ENCODE results near the gene PLXNA3.

The PLXNA3 gene

DNA sequence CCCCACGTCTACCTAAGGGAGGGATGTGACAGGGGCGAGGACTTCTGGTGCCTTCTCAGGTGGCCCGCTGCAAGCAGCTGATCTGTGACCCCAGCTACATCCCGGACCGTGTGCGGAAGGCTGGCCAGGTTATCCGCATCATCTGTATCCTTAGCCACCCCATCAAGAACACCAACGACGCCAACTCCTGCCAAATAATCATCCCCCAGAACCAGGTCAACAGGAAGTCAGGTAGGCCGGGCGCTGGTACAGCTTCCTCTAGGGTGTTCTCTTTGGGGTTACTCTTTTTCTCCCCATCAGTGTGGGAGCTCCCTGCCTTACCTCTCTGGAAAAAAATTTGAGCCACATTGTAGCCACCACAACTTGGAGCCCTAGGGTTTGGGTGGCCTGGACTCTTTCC, 16.5 kb upstream of the PLXNA3 start:
- H3K27me3 Mint-ChIP-seq, result no peaks in the 10 kb centered on the region
- no peak for ATAC-seq (ENCODE audit: low read depth)
- peaks cover 14% of the 10 kb centered on the region for H3K4me1 Mint-ChIP-seq
- no peak overlapping the region for H3K27ac Mint-ChIP-seq
- DNase-seq (ENCODE audit: low spot score in 2 of 2), result no peak
- H3K9me3 Mint-ChIP-seq, result no peaks in the 10 kb centered on the region
- H3K4me3 Mint-ChIP-seq, result no peak overlapping the region
- H3K36me3 Mint-ChIP-seq, result peaks cover 2% of the 10 kb centered on the region

DNA sequence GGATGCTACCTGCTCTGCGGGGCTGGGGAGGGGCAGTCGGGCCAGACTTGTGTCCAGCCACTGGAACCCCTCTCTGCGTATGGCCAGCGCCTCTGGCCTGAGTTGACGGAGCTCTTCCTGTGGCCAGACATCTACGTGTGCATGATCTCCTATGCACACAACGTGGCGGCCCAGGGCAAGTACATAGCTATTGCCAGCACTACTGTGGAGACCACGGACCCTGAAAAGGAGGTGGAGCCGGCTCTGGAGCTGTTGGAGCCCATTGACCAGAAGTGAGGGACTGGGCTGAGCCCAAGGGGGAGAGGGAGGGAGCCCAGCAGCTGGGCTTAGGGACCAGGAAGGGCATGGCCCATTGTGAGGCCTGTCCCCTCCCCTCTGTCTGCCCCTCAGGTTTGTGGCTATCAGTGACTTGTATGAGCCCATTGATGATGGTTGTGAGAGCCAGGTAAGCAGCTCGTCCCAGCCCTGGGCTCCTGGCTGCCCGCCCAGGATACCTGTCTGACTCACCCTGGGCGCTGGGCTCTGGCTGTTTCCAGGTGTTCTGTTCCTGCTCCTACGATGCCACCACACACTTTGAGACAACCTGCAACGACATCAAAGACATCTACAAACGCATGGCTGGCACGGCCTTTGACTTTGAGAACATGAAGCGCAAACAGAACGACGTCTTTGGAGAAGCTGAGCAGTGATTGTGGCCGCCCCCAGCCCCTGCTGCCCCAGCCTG, 15.9 kb upstream of the PLXNA3 start:
- H3K4me3 Mint-ChIP-seq, result no peak overlapping the region
- no peak for ATAC-seq (ENCODE audit: low read depth)
- no peak overlapping the region for H3K27ac Mint-ChIP-seq
- peaks cover 2% of the 10 kb centered on the region for H3K36me3 Mint-ChIP-seq
- no peaks in the 10 kb centered on the region for H3K27me3 Mint-ChIP-seq
- peaks cover 14% of the 10 kb centered on the region for H3K4me1 Mint-ChIP-seq
- H3K9me3 Mint-ChIP-seq, result no peaks in the 10 kb centered on the region
- no peak for DNase-seq (ENCODE audit: low spot score in 2 of 2)

DNA sequence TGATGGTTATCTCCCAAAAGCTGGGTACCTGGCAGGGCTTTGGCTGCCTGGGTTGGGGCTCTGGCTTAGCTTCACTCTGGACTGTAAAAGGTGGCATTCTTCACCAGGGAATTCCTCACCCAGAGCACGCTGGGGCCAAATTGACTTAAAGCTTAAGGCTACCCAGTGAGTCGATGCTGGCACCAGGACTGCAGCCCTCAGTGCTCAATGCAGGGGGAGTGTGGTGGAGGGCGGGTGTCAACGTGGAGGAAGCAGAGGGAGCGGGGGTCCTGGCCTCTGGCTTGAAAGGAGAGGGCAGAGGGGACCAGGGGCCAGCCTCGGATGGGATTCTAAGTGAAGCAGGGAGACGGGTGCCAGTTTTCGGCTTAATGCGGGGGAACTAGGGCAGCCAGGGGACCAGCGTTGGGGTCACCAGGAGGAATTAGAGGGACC, 14.6 kb upstream of the PLXNA3 start:
- Mint-ChIP-seq H3K36me3 (peaks cover 2% of the 10 kb centered on the region), H3K27ac (peak overlapping the region; percentile 89), H3K27me3 (no peaks in the 10 kb centered on the region), H3K4me1 (peaks cover 8% of the 10 kb centered on the region), H3K4me3 (peak overlapping the region; percentile 83), H3K9me3 (no peaks in the 10 kb centered on the region)
- DNase-seq (ENCODE audit: low spot score in 2 of 2) (no peak), ATAC-seq (ENCODE audit: low read depth) (no peak)

DNA sequence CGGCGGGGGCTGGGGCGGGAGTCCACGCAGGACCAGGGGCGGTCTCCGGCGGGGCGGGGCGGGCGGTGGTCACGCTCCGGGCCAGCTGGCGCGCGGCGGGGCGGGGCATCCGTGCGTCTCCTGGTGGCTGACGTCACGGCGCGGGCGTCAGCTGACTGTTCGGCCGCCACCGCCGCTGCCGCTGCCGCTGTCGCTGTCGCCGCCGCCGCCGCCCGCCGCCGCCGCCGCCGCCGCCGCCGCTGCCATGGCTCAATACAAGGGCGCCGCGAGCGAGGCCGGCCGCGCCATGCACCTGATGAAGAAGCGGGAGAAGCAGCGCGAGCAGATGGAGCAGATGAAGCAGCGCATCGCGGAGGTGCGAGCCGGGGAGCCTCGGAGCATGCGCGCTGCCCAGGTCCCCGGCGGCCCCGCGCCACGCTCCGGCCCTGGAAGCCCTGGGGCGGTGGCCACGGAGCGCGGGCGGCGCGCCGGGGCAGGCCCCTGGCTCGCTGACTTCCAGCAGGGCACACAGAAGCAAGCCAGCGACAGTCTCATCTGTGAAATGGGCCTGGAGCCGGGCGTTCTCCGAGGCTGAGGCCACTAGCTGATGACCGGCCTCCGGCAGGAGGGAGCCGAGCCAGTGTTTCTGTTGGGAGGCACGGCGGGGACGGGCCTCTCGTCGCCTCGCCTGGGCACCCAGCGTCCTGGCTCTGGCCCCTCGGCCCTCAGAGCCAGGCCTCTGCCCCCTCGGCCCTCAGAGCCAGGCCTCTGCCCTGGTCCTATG, 13.9 kb upstream of the PLXNA3 start, which contains the start of gene FAM50A:
FAM50A (plus strand) TSS at position 150 of the 763 bp plus-strand sequence; CDS start at position 245, 95 bp downstream.
- peak within 1 kb of the TSS; percentile 83 for H3K4me3 Mint-ChIP-seq
- H3K36me3 Mint-ChIP-seq, result peaks cover 2% of the 10 kb centered on the region
- peak; percentile 91 for ATAC-seq (ENCODE audit: low read depth)
- H3K27ac Mint-ChIP-seq, result peak within 1 kb of the TSS; percentile 89
- H3K27me3 Mint-ChIP-seq, result no peaks in the 10 kb centered on the region
- DNase-seq (ENCODE audit: low spot score in 2 of 2), result peak; percentile 56 to 63
- H3K9me3 Mint-ChIP-seq, result no peaks in the 10 kb centered on the region
- H3K4me1 Mint-ChIP-seq, result peaks cover 8% of the 10 kb centered on the region

DNA sequence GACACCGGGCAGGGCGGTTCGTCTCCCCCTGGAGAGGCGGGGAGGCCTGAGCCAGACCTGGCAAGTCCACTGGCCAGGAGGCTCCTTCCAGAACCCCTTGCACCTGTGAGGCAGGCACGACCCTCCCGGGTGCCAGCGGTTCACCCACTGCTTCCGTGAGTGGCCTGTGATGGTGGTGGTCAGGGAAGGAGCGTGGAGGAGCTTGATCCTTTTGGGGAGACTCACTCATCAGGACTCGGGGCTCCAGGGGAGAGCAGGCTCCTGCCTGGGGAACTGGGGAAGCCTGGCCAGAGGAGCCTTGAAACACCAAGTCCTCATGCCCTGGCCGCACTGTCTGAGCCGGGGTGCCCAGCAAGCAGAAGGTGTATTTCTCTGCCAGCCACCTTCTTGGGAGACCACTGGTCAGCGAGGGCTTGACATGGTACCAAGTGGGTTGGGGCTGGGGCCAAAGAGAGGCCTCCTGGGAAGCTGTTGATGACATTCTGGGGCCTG, 13.3 kb upstream of the PLXNA3 start:
- no peak for ATAC-seq (ENCODE audit: low read depth)
- peaks cover 2% of the 10 kb centered on the region for H3K36me3 Mint-ChIP-seq
- no peaks in the 10 kb centered on the region for H3K27me3 Mint-ChIP-seq
- H3K4me3 Mint-ChIP-seq, result no peak overlapping the region
- peaks cover 8% of the 10 kb centered on the region for H3K4me1 Mint-ChIP-seq
- DNase-seq (ENCODE audit: low spot score in 2 of 2), result no peak
- no peaks in the 10 kb centered on the region for H3K9me3 Mint-ChIP-seq
- no peak overlapping the region for H3K27ac Mint-ChIP-seq

DNA sequence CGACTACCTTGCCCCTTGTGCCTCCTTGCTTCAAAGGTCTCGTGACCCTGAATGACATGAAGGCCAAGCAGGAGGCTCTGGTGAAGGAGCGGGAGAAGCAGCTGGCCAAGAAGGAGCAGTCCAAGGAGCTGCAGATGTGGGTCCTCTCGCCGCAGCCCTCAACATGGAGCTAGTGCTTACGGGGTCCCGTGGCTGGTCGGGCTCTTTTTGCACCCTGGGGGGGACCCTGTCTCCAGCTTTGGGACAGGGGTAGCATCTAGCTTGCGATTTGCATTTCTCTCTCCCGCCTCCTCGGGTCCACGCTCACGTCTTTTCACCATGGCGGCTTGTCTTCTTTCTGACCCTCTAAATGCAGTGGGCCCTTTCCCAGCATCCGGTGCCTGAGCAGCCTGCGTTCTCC, 12.3 kb upstream of the PLXNA3 start:
- H3K4me1 Mint-ChIP-seq, result peaks cover 8% of the 10 kb centered on the region
- no peak overlapping the region for H3K27ac Mint-ChIP-seq
- H3K27me3 Mint-ChIP-seq, result no peaks in the 10 kb centered on the region
- no peak for DNase-seq (ENCODE audit: low spot score in 2 of 2)
- H3K4me3 Mint-ChIP-seq, result no peak overlapping the region
- H3K9me3 Mint-ChIP-seq, result no peaks in the 10 kb centered on the region
- ATAC-seq (ENCODE audit: low read depth), result no peak
- H3K36me3 Mint-ChIP-seq, result peaks cover 2% of the 10 kb centered on the region

DNA sequence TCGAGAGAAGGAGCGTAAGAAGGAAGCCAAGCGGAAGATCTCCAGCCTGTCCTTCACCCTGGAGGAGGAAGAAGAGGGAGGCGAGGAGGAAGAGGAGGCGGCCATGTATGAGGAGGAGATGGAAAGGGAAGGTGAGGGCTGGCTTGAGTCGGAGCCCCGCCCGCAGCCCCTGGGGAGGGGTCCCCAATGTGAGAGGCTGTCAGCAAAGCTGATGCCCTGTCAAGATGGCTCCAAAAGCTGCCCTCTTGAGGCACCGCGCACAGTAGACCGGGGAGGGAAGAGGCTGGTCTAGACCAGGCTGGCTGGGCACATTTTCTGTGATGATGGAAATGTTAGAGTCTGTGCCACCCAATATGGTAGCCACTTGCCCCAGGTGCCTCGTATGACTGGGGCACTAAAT, 11.7 kb upstream of the PLXNA3 start:
- Mint-ChIP-seq H3K36me3 (peaks cover 2% of the 10 kb centered on the region), H3K9me3 (no peaks in the 10 kb centered on the region), H3K4me3 (no peak overlapping the region), H3K27ac (no peak overlapping the region), H3K27me3 (no peaks in the 10 kb centered on the region), H3K4me1 (peaks cover 8% of the 10 kb centered on the region)
- no peak for DNase-seq (ENCODE audit: low spot score in 2 of 2)
- ATAC-seq (ENCODE audit: low read depth), result no peak

DNA sequence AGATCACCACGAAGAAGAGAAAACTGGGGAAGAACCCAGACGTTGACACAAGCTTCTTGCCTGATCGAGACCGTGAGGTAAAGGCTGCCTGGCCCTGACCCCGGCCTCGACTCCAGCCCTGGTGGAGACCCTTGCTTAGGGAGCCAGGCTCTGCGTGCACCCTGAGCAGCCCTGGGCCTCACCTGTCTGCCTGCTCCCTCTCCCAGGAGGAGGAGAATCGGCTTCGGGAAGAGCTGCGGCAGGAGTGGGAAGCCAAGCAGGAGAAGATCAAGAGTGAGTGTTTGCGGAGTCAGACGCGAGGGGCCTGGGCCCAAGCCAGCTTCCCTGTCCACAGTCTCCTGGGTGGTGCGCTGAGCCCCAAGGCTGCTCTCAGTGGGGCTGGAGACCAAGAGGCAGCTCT, 9.6 kb upstream of the PLXNA3 start:
- Mint-ChIP-seq H3K4me1 (peaks cover 6% of the 10 kb centered on the region), H3K27ac (no peak overlapping the region), H3K4me3 (no peak overlapping the region), H3K27me3 (no peaks in the 10 kb centered on the region), H3K9me3 (no peaks in the 10 kb centered on the region), H3K36me3 (peaks cover 4% of the 10 kb centered on the region)
- DNase-seq (ENCODE audit: low spot score in 2 of 2) (no peak), ATAC-seq (ENCODE audit: low read depth) (no peak)

DNA sequence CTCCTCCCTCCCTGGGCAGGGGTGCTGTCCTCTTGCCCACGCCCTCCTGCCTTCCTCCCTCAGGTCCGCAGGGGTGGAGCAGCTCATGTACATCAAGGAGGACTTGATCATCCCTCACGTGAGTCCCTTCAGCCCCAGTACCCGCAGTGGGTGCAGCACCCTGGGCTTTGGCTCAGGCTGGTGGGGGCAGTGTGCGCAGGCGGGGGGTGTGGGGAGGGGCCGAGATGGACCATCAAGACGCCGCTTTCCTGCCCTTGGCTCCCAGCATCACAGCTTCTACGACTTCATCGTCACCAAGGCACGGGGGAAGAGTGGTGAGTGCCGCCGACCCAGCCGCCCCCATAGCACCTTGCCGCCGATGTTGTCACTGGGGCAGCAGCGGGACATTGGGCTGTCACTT, 8.5 kb upstream of the PLXNA3 start:
- DNase-seq (ENCODE audit: low spot score in 2 of 2), result no peak
- ATAC-seq (ENCODE audit: low read depth), result no peak
- H3K4me3 Mint-ChIP-seq, result no peak overlapping the region
- H3K27me3 Mint-ChIP-seq, result no peaks in the 10 kb centered on the region
- H3K27ac Mint-ChIP-seq, result no peak overlapping the region
- H3K36me3 Mint-ChIP-seq, result peaks cover 4% of the 10 kb centered on the region
- H3K9me3 Mint-ChIP-seq, result no peaks in the 10 kb centered on the region
- H3K4me1 Mint-ChIP-seq, result peaks cover 5% of the 10 kb centered on the region

DNA sequence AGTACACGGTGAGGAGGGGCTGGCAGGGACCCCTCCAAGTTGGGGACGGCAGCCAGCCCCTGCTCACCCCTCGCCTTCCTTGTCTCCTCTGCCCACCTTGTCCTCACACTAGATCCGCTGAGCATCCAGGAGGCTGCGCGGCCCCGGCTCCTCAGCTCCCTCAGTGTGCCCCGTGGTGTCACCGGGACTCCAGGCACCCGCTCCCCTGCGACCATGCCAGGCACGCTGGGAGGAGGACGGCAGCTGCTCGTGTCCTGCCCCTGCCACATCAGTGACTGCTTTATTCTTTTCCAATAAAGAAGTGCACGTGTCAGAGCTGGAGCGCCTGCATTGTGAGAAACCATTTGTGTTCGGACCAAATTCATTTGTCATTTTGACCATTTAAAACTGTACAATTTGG, 7.8 kb upstream of the PLXNA3 start:
- Mint-ChIP-seq H3K9me3 (no peaks in the 10 kb centered on the region), H3K27me3 (no peaks in the 10 kb centered on the region), H3K36me3 (peaks cover 4% of the 10 kb centered on the region), H3K4me3 (no peak overlapping the region), H3K4me1 (peaks cover 5% of the 10 kb centered on the region), H3K27ac (no peak overlapping the region)
- DNase-seq (ENCODE audit: low spot score in 2 of 2), result no peak
- ATAC-seq (ENCODE audit: low read depth), result no peak

DNA sequence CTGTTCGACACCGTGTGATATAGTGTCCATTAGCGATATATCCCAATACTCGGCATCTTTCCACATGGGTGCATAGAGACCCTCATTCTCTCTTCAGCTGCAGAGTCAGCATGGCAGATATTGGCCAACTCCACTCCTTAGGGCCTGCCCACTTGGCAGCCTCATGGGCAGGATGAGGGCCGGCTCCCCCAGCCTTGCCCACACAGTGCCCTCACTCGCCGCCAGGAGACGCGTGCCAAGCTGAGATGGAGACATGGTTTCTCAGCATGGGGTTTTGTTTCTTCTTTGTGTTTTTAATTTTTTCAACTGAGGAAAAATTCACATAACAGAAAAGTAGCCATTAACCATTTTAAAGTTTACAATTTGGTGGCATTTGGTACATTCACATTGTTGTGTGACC, 5.3 kb upstream of the PLXNA3 start:
- Mint-ChIP-seq H3K27ac (no peak overlapping the region), H3K4me1 (peaks cover 4% of the 10 kb centered on the region), H3K9me3 (no peaks in the 10 kb centered on the region), H3K4me3 (no peak overlapping the region), H3K27me3 (no peaks in the 10 kb centered on the region), H3K36me3 (peaks cover 2% of the 10 kb centered on the region)
- DNase-seq (ENCODE audit: low spot score in 2 of 2) (no peak), ATAC-seq (ENCODE audit: low read depth) (no peak)

DNA sequence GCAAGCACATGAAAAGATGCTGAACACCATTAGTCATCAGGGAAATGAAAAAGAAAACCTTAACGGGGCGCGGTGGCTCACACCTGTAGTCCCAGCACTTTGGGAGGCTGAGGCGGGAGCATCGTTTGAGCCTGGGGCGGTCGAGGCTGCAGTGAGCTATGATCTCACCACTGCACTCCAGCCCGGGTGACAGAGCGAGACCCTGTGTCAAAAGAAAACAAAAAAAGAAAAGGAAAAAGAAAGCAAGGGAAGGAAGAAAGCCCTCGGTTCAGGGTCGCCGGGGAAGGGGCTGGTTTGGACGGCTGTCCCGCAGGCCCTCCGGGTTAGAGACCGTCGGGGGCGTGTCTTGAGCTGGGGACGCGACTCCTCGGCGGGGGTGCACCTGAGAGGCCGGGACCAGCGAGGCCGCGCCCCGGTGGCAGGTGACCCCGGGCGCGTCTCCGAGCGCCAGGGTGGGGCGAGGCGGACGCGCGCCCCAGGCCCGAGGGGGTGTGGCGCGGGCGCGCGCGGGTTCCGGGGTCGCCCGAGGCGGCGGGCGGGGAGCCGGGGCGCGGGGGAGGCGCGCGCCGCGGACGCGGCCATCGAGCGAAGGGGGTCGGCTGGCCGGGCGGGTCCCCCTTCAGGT, 478 bp upstream of the PLXNA3 start:
- Mint-ChIP-seq H3K27ac (peak overlapping the region; percentile 96), H3K36me3 (peaks cover 3% of the 10 kb centered on the region), H3K27me3 (no peaks in the 10 kb centered on the region), H3K9me3 (no peaks in the 10 kb centered on the region), H3K4me3 (peak overlapping the region; percentile 95), H3K4me1 (peaks cover 15% of the 10 kb centered on the region)
- DNase-seq (ENCODE audit: low spot score in 2 of 2), result peak in 1 of 2 donors; percentile 66
- peak; percentile 77 for ATAC-seq (ENCODE audit: low read depth)

DNA sequence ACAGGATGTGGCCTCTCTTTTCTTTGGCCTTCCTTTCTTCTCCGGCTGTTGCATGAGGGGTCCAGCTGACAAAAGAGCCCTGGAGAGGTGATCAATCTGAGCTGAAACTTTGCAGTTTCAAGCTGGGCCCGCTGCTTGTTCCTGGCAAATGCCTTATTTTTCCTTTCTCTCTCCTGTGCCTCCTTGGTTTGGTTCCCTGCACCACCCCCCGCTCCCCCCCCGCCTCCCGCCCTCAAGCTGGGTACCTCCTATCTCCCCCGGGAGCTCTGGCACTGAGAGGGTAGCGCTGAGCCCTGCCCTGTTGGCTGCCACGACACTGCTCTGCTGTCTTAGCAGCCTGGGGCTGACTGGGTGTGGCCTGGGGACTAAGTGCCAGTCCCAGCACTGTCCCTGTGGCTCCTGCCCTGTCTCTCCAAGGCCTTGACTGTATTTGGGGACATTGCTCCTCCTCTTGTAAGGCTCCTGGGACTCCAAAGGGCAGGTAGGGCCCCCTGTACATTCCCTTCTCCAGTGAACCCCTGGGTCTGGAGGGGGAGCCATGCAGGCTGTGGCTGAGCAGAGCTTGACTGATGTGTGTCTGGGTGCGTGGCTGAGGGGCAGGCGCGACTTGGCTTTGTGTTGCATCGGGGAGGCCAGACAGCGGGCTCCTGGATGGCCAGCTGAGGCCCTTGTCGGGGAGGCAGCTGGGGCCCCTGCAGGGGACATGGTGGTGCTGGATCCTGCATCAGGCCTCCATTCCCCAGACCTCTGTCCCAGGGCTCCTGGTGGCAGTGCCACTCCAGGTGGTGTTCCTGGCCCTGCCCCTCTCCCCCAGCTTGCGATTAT, 1.1 kb downstream of the PLXNA3 start:
- ATAC-seq (ENCODE audit: low read depth) (peak; percentile 17), DNase-seq (ENCODE audit: low spot score in 2 of 2) (no peak)
- Mint-ChIP-seq H3K36me3 (peaks cover 6% of the 10 kb centered on the region), H3K4me3 (peak overlapping the region; percentile 83), H3K27me3 (no peaks in the 10 kb centered on the region), H3K27ac (no peak overlapping the region), H3K9me3 (no peaks in the 10 kb centered on the region), H3K4me1 (peaks cover 17% of the 10 kb centered on the region)

All from memory B cell (primary cell).